ENCODE data around the gene CNP. TPM values are rescaled to one million over a fixed set of nuclear protein-coding genes. Genes with fewer than 3 reads are reported as not detected.
A peak's percentile ranks its signal among the peaks of the same experiment; 100 is the strongest.

The CNP gene
- total RNA-seq, 1 experiment from 2014 or later: 35.2 TPM

- DNase-seq (ENCODE audit: extremely low read depth, low read depth): no peak
These were observed 26.9 kb upstream of the CNP start for GRCh38 chr17:41939693-41940090.

GRCh38 chr17:41941168-41941567 lies 25.4 kb upstream of the CNP start:
- no peak for DNase-seq (ENCODE audit: extremely low read depth, low read depth)

DNA sequence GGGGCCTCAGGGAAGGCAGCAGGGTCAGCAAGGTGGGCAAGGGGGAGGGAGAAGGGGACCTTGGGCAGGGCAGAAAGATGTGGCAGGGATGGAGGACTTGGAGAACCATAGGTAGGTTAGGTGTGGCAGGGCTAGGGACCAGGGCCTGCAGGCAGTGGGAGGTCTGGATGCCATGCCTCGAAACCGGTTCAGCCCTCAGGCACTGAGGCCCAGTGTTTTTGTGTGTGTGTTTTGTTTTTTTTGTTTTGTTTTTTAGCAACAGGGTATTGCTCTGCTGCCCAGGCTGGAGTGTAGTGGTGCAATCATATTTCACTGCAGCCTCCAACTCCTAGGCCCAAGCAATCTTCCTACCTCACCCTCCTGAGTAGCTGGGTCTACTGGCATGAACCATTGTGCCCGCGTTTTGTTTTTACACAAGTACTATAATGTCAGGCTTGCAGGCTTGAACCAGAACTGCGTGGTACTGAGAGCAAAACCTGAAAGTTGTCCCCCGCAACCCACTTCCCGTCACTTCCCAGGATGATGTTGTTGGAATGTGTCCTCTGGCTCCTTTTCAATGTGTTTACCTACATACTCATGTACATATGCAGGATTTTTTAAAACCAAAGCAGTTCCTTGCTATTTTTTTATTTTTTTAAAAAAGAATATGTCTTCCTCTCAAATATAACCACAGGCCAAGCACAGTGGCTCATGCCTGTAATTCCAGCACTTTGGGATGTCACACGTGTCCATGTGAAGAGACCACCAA lies 23.8 kb upstream of the CNP start:
- no peak for DNase-seq (ENCODE audit: extremely low read depth, low read depth)

- DNase-seq (ENCODE audit: extremely low read depth, low read depth): no peak
These were observed 23.1 kb upstream of the CNP start for GRCh38 chr17:41943492-41943891.

DNA sequence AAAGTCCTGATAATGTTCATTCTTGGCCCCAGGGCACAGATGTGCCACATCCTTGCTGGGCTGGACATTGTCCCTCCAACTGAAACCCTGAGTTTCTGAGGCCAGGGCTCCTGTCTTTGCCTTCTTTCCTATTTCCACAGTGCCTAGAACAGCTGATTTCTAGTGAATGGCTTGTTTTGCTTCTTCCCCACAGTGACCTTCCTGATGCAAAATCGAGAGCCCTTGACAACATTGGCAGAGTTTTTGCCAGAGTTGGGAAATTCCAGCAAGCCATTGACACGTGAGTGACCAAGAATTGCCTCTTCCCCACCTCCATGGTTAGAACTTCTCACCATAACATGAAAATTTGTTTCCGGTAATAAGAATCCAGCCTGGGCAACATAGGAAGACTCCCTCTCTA lies 21.7 kb upstream of the CNP start:
- DNase-seq (ENCODE audit: extremely low read depth, low read depth): peak; percentile 33

- DNase-seq (ENCODE audit: extremely low read depth, low read depth): no peak
These were observed 17.7 kb upstream of the CNP start for GRCh38 chr17:41948762-41949460.

DNA sequence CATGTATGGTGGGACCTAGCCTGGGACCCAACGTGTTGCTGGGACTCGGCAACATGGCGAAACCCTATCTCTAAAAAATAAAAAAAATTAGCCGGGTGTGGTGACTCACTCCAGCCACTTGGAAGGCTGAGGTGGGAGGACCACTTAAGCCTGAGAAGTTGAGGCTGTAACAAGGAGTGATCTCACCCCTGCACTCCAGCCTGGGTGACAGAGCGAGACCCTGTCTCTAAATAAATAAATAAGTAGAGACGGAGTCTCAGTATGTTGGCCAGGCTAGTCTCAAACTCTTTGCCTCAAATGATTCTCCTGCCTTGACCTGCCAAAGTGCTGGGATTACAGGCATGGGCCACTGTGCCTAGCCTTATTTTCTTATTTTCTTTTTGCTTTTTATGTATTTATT lies 10.1 kb upstream of the CNP start:
- DNase-seq (ENCODE audit: extremely low read depth, low read depth): no peak

- no peak for DNase-seq (ENCODE audit: extremely low read depth, low read depth)
These were observed 9.3 kb upstream of the CNP start for GRCh38 chr17:41957031-41957868.

- DNase-seq (ENCODE audit: extremely low read depth, low read depth): no peak
These were observed 8.6 kb upstream of the CNP start for GRCh38 chr17:41957869-41958439.

- DNase-seq (ENCODE audit: extremely low read depth, low read depth): no peak
These were observed 7.6 kb upstream of the CNP start for GRCh38 chr17:41959030-41959335.

DNA sequence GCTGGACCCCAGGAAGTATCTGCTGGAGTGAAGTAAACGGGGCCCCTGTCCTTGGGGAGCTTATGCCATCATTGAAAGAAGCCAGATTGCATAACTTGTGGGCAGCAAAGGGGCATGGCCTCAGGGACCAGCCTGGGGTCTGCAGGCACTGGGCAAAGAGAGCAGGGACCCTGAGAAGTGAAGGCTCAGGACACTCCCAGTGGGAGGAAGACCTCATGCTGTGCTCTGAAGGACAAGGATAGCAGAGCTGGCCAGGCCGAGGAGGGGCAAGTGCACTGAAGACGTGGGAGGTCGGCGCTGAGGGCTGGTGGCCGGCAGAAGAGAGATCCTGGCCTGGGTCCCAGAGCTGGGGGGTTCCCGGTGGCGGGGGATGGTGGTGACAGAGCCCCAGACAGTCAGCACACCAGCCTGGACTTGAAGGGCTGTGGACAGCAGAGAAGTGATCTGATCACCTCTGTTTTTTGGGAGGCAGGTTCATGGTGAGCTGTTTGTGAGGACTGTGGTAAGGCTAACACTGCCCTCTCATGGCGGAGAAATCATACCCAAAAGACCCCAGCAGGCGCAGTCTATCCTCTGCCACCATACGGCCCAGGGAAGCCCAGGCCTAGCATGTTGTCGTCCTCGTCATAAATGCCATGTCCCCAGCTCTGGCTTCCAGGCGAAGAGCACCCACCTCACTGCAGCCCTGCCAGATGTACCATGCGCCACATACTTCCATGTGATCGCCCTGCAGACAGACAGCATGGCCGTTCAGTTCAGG lies 7.1 kb upstream of the CNP start:
- DNase-seq (ENCODE audit: extremely low read depth, low read depth): peak; percentile 37

- DNase-seq (ENCODE audit: extremely low read depth, low read depth): no peak
These were observed 4.5 kb upstream of the CNP start for GRCh38 chr17:41962111-41962510.

DNA sequence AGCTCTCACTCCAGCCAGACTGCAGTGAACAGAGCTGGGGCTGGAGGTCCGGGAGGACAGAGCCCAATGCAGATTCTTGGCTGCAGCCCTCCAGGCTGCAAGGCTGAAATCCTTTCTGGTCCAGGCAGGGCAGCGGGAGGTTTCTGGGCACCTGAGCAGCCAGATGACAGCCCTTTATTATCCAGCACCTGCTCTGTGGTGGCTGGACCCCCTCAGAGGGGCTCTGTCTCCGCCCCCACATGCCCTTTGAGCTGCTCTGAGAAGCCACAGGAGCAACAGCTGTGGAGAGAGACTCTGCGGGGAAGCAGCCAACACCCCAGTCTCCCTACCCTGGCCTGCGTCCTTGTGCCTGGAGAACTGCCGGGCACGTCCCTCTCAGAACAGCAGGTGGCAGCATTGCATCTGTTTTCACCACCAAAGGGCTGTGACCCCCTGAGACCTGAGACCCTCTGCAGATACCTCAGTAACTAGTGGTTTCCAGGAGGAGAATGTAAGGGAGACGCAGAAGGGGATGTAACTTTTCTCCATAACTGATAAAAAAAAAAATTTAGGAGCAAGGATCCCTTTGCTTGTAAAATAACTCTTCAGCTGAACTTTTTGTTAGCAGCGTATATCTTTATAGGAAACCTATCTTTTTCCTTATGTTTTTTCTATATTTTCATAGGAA lies 3.7 kb upstream of the CNP start:
- DNase-seq (ENCODE audit: extremely low read depth, low read depth): peak; percentile 61

GRCh38 chr17:41965694-41966462 lies 717 bp upstream of the CNP start:
- no peak for DNase-seq (ENCODE audit: extremely low read depth, low read depth)

DNA sequence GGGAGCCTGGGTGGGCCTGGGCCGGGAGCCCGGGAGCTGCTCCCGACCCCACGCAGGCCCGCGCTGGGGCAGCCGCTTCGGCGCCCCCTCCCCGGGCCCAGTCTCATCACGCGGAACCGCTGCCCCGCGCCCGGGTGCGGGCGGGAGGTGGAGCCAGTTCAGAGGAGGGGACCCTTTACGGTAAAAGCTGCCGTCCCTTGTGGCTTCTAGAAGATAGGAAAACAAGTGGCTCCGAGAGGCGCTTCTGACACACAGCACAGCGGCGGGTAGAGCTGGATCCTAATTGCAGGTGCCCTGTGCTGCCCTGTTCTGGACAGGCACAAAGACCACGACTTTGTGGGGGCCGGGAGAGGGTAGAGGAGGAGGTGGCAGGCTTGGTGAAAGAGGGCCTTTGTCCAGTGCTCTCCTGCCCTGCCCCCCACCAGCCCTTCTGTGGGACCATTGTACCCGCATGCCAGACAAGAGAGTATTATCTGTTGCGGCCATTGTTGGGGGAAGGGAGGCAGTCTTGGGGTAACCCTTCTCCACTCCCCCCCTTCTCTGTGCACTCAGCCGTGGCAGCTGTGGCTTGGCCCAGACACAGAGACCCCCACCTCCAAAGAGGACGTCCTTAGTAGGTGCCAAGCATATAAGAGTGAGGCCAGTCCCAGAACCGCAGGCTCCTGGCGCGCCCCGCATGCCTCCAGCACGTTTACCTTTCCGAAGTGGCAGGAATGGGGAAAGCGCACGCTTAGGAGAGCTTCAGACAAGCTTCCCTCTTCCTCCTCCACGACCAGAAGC lies 736 bp downstream of the CNP start:
- no peak for DNase-seq (ENCODE audit: extremely low read depth, low read depth)

GRCh38 chr17:41967921-41968578 lies 1.5 kb downstream of the CNP start:
- no peak for DNase-seq (ENCODE audit: extremely low read depth, low read depth)

- DNase-seq (ENCODE audit: extremely low read depth, low read depth): no peak
These were observed 2.1 kb downstream of the CNP start for GRCh38 chr17:41968676-41969075.

GRCh38 chr17:41970901-41971331 lies 4.3 kb downstream of the CNP start:
- no peak for DNase-seq (ENCODE audit: extremely low read depth, low read depth)

Measured in NCI-H460 (cell line).